Psoas muscle (tissue), 8 donors: ENCODE measurements around the gene AIG1. TPM values are rescaled to one million over a fixed set of nuclear protein-coding genes. Genes with fewer than 3 reads are reported as not detected.

Experiments used
- ATAC-seq, 4 donors: fragments of 200-7000 bp; cut with Tn5 transposase; one replicate each; pipeline ENCODE4 v1.9.1; 2020; ENCODE audit warnings: moderate library complexity in 3 of 4, mild to moderate bottlenecking in 2 of 4
- DNase-seq, 2 donors: peaks; one replicate each; pipeline ENCODE4 v3.0.0-alpha.2; 2020
- H3K27ac ChIP-seq: fragments of 200-600 bp; one replicate; pipeline ENCODE4 v1.8.0; 2022
- H3K27me3 ChIP-seq, 3 donors: fragments of 200-600 bp in 1 of 3; one replicate each; pipeline versions ENCODE4 v1.6.1 to v1.8.0; 2013 to 2022; ENCODE audit warnings: low read length in 2 of 3, mild to moderate bottlenecking in 2 of 3, moderate library complexity in 1 of 3; ENCODE audit not compliant: insufficient read depth in 3 of 3
- H3K36me3 ChIP-seq, 2 donors: fragments of 200-600 bp in 1 of 2; one replicate each; pipeline versions ENCODE4 v1.6.1 to v1.8.0; 2013 to 2022; ENCODE audit warnings: low read depth in 1 of 2, mild to moderate bottlenecking in 1 of 2, moderate library complexity in 1 of 2; ENCODE audit not compliant: insufficient read depth in 1 of 2
- H3K4me1 ChIP-seq: fragments of 200-600 bp; one replicate; pipeline ENCODE4 v1.8.0; 2022
- H3K4me3 ChIP-seq: fragments of 200-600 bp; one replicate; pipeline ENCODE4 v1.8.0; 2022; ENCODE audit warnings: mild to moderate bottlenecking
- H3K9me3 ChIP-seq: fragments of 200-600 bp; one replicate; pipeline ENCODE4 v1.8.0; 2022
- WGBS, 3 donors: extraction: QIAGEN DNeasy Blood & Tissue Kit; methylation state at CpG; one replicate each; pipeline versions ENCODE4 v1.1.6 to v1.1.7; 2013; 5-methylcytosine and 5-hydroxymethylcytosine counted together
- intact Hi-C, 2 donors: fragments of 100-400 bp; cut with DNase I; formaldehyde crosslinking; loops; one replicate each; pipeline versions ENCODE4 v1.11.0 to v1.14.2; 2022
- polyA plus RNA-seq, 3 donors: library from polyadenylated mRNA; stranded (reverse); fragments of 200-250 nt; gene quantifications; one replicate each; pipeline ENCODE4 v1.2.3, GENCODE V29; 2013
- total RNA-seq, 4 donors: library from RNA; stranded (reverse); fragmentation: NEBNext Ultra II Directional in 2 of 4; extraction: Animal tissue kit (Norgen Biotek cat#: 25700) in 2 of 4; gene quantifications; one replicate each; pipeline versions ENCODE4 v1.2.1 to v1.2.4, GENCODE V29; 2021 to 2023
- TF ChIP-seq, protein P1 (sequence below): fragments of 200-600 bp; IDR thresholded peaks from one replicate; pipeline ENCODE4 v1.8.0; 2022; ENCODE audit warnings: antibody characterized with exemption
- donor health status: healthy with polysubstance abuse.
- donor health status: DM: no; HTN: no; CAD: no; lungs with moderate emphysema.
- donor health status: Bipolar disorder and iron deficiency.
- donor health status: healthy.
- donor health status: DM: yes; HTN: yes; CAD: no.
- donor health status: DM: no; HTN: no; CAD: no.
- donor health status: DM: no; HTN: no; CAD: no.
- donor health status: DM: yes; HTN: yes; CAD: no.

AIG1 gene
- total and polyA plus RNA-seq, 7 donors = 4.0 to 24.6 (median 5.8) TPM

DNA sequence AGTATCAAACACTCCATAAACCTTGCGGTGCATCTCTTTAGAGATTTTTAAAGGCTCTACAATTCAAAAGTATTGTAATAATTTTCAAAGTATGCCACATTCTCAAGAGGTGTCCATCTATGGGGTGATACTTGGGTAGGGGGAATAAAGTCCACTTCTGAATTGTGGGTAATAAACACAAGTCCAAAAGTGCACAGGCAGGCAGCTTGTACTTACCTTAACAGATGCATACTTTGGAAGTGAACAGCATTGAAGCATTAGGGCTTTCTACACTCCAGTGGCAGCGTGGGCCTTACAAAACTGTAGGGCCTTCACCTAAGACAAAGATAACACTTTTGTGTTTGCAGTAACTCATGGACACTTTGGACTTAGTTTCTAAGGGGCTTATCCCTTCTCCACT lies 58.6 kb downstream of the AIG1 start:
- H3K4me1 ChIP-seq = no peaks in the 10 kb centered on the region
- TF ChIP-seq, protein P1, sequence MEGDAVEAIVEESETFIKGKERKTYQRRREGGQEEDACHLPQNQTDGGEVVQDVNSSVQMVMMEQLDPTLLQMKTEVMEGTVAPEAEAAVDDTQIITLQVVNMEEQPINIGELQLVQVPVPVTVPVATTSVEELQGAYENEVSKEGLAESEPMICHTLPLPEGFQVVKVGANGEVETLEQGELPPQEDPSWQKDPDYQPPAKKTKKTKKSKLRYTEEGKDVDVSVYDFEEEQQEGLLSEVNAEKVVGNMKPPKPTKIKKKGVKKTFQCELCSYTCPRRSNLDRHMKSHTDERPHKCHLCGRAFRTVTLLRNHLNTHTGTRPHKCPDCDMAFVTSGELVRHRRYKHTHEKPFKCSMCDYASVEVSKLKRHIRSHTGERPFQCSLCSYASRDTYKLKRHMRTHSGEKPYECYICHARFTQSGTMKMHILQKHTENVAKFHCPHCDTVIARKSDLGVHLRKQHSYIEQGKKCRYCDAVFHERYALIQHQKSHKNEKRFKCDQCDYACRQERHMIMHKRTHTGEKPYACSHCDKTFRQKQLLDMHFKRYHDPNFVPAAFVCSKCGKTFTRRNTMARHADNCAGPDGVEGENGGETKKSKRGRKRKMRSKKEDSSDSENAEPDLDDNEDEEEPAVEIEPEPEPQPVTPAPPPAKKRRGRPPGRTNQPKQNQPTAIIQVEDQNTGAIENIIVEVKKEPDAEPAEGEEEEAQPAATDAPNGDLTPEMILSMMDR = no peak
- no peak overlapping the region for H3K4me3 ChIP-seq
- WGBS, 3 donors = 98 to 99% (median 98%) methylated on average over 2 of the region's 2 CpGs
- H3K9me3 ChIP-seq = no peaks in the 10 kb centered on the region
- H3K36me3 ChIP-seq = no peaks in the 10 kb centered on the region
- intact Hi-C loops = no loop called here
- DNase-seq (no peak), ATAC-seq (no peak)
- no peaks in the 10 kb centered on the region for H3K27me3 ChIP-seq
- no peak overlapping the region for H3K27ac ChIP-seq

DNA sequence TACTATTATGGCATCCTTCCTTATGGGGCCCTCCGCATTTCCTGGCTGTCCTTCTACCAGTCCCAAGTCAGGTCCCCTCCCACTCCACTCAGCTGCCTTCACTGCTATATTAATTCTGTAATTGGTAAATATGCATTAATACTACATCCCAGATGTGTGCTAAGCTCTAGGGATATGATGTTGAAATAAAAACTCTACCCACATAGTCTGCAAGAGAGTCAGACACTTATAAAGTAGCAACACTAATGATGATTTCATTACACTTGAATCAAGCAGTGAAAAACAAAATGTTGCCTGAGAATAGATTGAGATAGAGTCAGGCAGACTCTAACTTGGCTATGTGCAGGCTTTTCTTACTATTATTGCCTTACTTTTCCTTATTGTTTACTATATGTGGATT lies 62.4 kb downstream of the AIG1 start:
- WGBS, 3 donors = 92 to 100% (median 96%) methylated on average over 1 of the region's 1 CpG
- Histone ChIP-seq H3K36me3 (no peaks in the 10 kb centered on the region), H3K4me1 (no peaks in the 10 kb centered on the region), H3K4me3 (no peak overlapping the region), H3K9me3 (no peaks in the 10 kb centered on the region), H3K27me3 (no peaks in the 10 kb centered on the region), H3K27ac (no peak overlapping the region)
- TF ChIP-seq, protein P1 = no peak
- DNase-seq (no peak), ATAC-seq (no peak)
- intact Hi-C loops = no loop called here

DNA sequence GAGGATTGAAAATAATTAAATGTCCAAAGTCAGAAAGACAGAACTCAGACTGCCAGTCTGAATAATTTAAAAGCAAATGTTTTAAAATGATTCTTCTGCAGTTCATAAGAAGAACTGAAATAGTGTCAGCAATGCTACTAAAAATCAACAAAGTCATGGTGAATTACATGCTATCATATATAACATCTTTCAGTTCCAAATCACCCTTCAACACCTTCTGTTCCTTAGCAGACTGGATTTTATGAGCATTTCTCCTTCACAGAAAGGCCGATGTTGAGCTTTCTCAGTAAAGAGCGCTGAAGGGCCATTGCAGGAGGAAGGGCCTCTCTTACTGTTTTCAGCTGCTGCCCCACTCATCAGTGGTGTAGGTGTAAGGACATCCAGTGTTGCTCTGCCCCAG lies 63.3 kb downstream of the AIG1 start:
- no peak overlapping the region for H3K4me3 ChIP-seq
- DNase-seq (no peak), ATAC-seq (no peak)
- 97 to 100% (median 98%) methylated on average over 2 of the region's 2 CpGs for WGBS, 3 donors
- no peak overlapping the region for H3K27ac ChIP-seq
- no peaks in the 10 kb centered on the region for H3K27me3 ChIP-seq
- H3K9me3 ChIP-seq = no peaks in the 10 kb centered on the region
- intact Hi-C loops = no loop called here
- TF ChIP-seq, protein P1 = no peak
- H3K4me1 ChIP-seq = no peaks in the 10 kb centered on the region
- no peaks in the 10 kb centered on the region for H3K36me3 ChIP-seq

DNA sequence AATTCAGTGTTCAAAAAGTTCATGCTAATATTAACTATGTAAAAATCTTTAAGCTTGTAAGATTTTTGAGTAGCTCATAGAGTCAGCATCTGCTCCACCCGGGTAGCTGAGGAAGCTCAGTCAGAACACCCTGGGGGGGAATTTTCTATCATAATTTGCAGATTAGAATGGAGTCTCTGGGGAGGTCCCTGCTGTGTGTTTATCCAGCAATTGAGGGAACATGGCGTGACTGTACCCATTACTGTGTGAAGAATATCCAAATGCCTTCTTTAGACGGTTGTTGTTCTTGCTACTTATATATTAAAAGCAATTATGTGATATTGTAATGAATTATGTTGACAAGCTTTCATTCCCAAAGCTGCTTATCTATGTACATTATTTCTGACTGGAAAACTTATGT lies 64.8 kb downstream of the AIG1 start:
- DNase-seq = no peak
- H3K4me3 ChIP-seq = no peak overlapping the region
- no peaks in the 10 kb centered on the region for H3K9me3 ChIP-seq
- no peak overlapping the region for H3K27ac ChIP-seq
- no peak for ATAC-seq
- H3K4me1 ChIP-seq = no peaks in the 10 kb centered on the region
- no peaks in the 10 kb centered on the region for H3K27me3 ChIP-seq
- WGBS, 3 donors = 65 to 81% (median 75%) methylated on average over 3 of the region's 3 CpGs
- TF ChIP-seq, protein P1 = no peak
- no peaks in the 10 kb centered on the region for H3K36me3 ChIP-seq
- intact Hi-C loops = no loop called here

DNA sequence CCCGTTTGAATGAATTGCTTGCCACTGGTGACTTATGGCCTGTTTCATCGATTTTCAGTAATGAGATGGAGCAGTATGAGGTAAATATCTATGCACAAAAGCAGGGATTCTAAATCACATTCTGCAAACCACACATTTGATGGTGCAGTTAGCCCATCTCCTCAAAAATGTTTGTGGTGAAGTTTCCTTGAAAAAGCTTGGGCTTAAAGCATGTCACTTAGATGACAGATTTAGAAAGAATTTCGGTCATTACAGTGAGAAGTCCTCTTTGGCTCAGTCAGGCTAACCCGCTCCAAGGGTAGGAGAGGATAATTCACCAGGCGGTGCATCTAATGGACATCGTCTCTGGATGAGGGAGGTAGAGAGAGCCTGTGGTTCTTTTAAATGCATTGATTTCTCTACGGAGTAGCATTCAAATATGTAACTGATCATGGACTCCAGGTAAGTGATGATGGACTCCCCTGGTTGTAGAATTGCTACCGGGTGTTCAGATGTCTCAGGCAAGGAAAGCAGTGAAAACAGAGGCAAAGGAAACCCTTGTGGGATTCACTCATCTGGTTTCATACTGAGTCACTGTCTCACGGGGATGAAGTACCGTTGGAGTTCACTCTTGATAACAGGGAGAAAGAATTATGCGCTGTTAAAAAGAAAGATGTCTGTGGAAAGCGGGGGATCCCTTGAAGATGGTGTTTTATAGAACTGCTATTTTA lies 65.3 kb downstream of the AIG1 start:
- Histone ChIP-seq H3K27ac (no peak overlapping the region), H3K9me3 (peaks cover 4% of the 10 kb centered on the region), H3K4me3 (no peak overlapping the region), H3K4me1 (no peaks in the 10 kb centered on the region), H3K27me3 (no peaks in the 10 kb centered on the region), H3K36me3 (no peaks in the 10 kb centered on the region)
- WGBS, 3 donors = 89 to 91% (median 91%) methylated on average over 12 of the region's 12 CpGs
- intact Hi-C loops = no loop called here
- no peak for DNase-seq
- TF ChIP-seq, protein P1 = no peak
- ATAC-seq = no peak
